B cell (primary cell): ENCODE measurements around the gene SERINC5. TPM values are rescaled to one million over a fixed set of nuclear protein-coding genes. Genes with fewer than 3 reads are reported as not detected.
"Not testable (repeated sequence)": the region's sequence is repeated elsewhere in the genome, so short reads cannot be mapped to it uniquely, and the experiment has no call there.

ENCODE experiments used
- ATAC-seq: fragments of 200-7000 bp; cut with Tn5 transposase; one replicate; pipeline ENCODE4 v1.10.0; 2021; ENCODE audit warnings: low read depth, mild to moderate bottlenecking, moderate number of reproducible peaks, moderate library complexity
- CTCF ChIA-PET: fragments of 350-600 bp; sonication (Branson Sonifier 250); formaldehyde crosslinking; loops from one replicate; lab custom pipeline; 2021; ENCODE audit warnings: antibody characterized with exemption, inconsistent platforms; lab: Charles Lee
- POLR2A ChIA-PET: fragments of 350-600 bp; sonication (Branson Sonifier 250); formaldehyde crosslinking; loops from one replicate; lab custom pipeline; 2021; ENCODE audit warnings: antibody characterized with exemption; lab: Charles Lee
- DNase-seq: peaks from one replicate; pipeline ENCODE4 v3.0.0; 2013
- H2AFZ ChIP-seq: 2 replicates; pipeline ENCODE4 v1.6.1; 2012; ENCODE audit warnings: mild to moderate bottlenecking, low read depth, low read length; ENCODE audit not compliant: insufficient read depth, poor library complexity, severe bottlenecking
- H3K27ac ChIP-seq, 2 donors: 1 replicate in 1 of 2; 2 replicates in 1 of 2; pipeline ENCODE4 v1.5.1; 2012 to 2013; ENCODE audit warnings: low read length in 2 of 2, mild to moderate bottlenecking in 2 of 2, moderate library complexity in 1 of 2
- H3K27me3 ChIP-seq, 4 experiments: fragments of 200-600 bp in 1 of 4; sonication (generic) in 1 of 4; replicated peaks in 1 of 4; 1 replicate in 2 of 4; 2 replicates in 2 of 4; pipeline versions ENCODE4 v1.6.1 to v1.7.0; 2013 to 2016; ENCODE audit warnings: low read length in 3 of 4, mild to moderate bottlenecking in 2 of 4, mixed read lengths in 1 of 4, moderate library complexity in 1 of 4; ENCODE audit not compliant: insufficient read depth in 4 of 4, control insufficient read depth in 3 of 4; ENCODE audit errors: control extremely low read depth in 1 of 4
- H3K36me3 ChIP-seq, 2 experiments: replicated peaks in 1 of 2; 1 replicate in 1 of 2; 2 replicates in 1 of 2; pipeline versions ENCODE4 v1.6.1 to v1.7.1; 2013; ENCODE audit warnings: low read length in 1 of 2; ENCODE audit not compliant: insufficient read depth in 2 of 2, control insufficient read depth in 1 of 2; ENCODE audit errors: control extremely low read depth in 1 of 2, extremely low read depth in 1 of 2
- H3K4me1 ChIP-seq, 2 donors: fragments of 200-600 bp in 1 of 2; sonication (generic) in 1 of 2; 1 replicate in 1 of 2; 2 replicates in 1 of 2; pipeline versions ENCODE4 v1.5.1 to v1.6.1; 2013 to 2017; ENCODE audit warnings: low read length in 2 of 2; ENCODE audit not compliant: control insufficient read depth in 2 of 2, insufficient read depth in 2 of 2
- H3K4me2 ChIP-seq: replicated peaks from 2 replicates; pipeline ENCODE3; 2012; ENCODE audit warnings: mild to moderate bottlenecking, low read depth, low read length; ENCODE audit not compliant: poor library complexity, severe bottlenecking
- H3K4me3 ChIP-seq, 5 experiments: fragments of 200-600 bp in 1 of 5; sonication (generic) in 1 of 5; 1 replicate in 3 of 5; 2 replicates in 2 of 5; pipeline versions ENCODE4 v1.5.1 to v1.7.0; 2011 to 2016; ENCODE audit warnings: low read length in 4 of 5, mild to moderate bottlenecking in 4 of 5, low read depth in 2 of 5, control low read depth in 1 of 5, moderate library complexity in 1 of 5; ENCODE audit not compliant: insufficient read depth in 1 of 5; ENCODE audit errors: control extremely low read depth in 1 of 5, extremely low read depth in 1 of 5
- H3K79me2 ChIP-seq: fragments of 200-600 bp; sonication (generic); one replicate; pipeline ENCODE4 v1.6.0; 2016; ENCODE audit warnings: low read length; ENCODE audit not compliant: control insufficient read depth, insufficient read depth
- H3K9ac ChIP-seq: fragments of 200-600 bp; sonication (generic); 2 replicates; pipeline ENCODE4 v1.6.1; 2017; ENCODE audit warnings: mild to moderate bottlenecking, low read length, moderate library complexity
- H3K9me3 ChIP-seq, 3 donors: one replicate each; pipeline versions ENCODE4 v1.6.1 to v1.7.1; 2013; ENCODE audit warnings: low read length in 2 of 3; ENCODE audit not compliant: control insufficient read depth in 2 of 3, insufficient read depth in 1 of 3; ENCODE audit errors: control extremely low read depth in 1 of 3
- H4K20me1 ChIP-seq: 2 replicates; pipeline ENCODE4 v1.6.0; 2012; ENCODE audit warnings: mild to moderate bottlenecking, low read length; ENCODE audit not compliant: insufficient read depth, control insufficient read depth, poor library complexity, severe bottlenecking
- H3K27ac Mint-ChIP-seq: one replicate; pipeline ENCODE4 v1.8.0; 2021; ENCODE audit warnings: mixed read lengths
- H3K27me3 Mint-ChIP-seq: one replicate; pipeline ENCODE4 v1.8.0; 2021; ENCODE audit warnings: mixed read lengths
- H3K4me1 Mint-ChIP-seq: one replicate; pipeline ENCODE4 v1.8.0; 2021; ENCODE audit warnings: mixed read lengths
- H3K4me3 Mint-ChIP-seq: one replicate; pipeline ENCODE4 v1.8.0; 2021; ENCODE audit warnings: mixed read lengths
- H3K9me3 Mint-ChIP-seq: one replicate; pipeline ENCODE4 v1.8.0; 2022; ENCODE audit warnings: mixed read lengths; ENCODE audit not compliant: insufficient read depth
- CTCF ChIP-seq: fragments of 200-600 bp; IDR thresholded peaks from one replicate; pipeline ENCODE4 v1.8.0; 2022; ENCODE audit warnings: antibody characterized with exemption, mild to moderate bottlenecking
- EZH2 ChIP-seq: IDR thresholded peaks from 2 replicates; pipeline ENCODE4 v1.6.1; 2012; ENCODE audit warnings: borderline replicate concordance, low read depth, mild to moderate bottlenecking, moderate library complexity, low read length; ENCODE audit not compliant: insufficient read depth, poor library complexity, severe bottlenecking
- WGBS: methylation state at CpG from one replicate; pipeline ENCODE4 v1.1.5; 2013; ENCODE audit warnings: missing lambda C conversion rate; ENCODE audit not compliant: insufficient coverage; 5-methylcytosine and 5-hydroxymethylcytosine counted together
- intact Hi-C: fragments of 100-400 bp; cut with micrococcal nuclease; formaldehyde crosslinking; loops from one replicate; pipeline ENCODE4 v1.10.0; 2022
- polyA plus RNA-seq: library from polyadenylated mRNA; depleted of rRNA; stranded (reverse); fragments of >200 nt; gene quantifications from 2 replicates; pipeline ENCODE4 v1.2.3, GENCODE V29; 2012
- total RNA-seq, 2 donors: library from RNA; stranded (reverse); fragments of 120-200 nt in 1 of 2; gene quantifications; 1 replicate in 1 of 2; 2 replicates in 1 of 2; pipeline versions ENCODE4 v1.2.3 to v1.2.4, GENCODE V29; 2013 to 2022

SERINC5 gene
- total and polyA plus RNA-seq, 2 donors (not counting 1 experiment from before 2014, with no cell fraction given) = 2.4 to 9.5 TPM

GRCh38 chr5:80156156-80156555, 99.7 kb downstream of the SERINC5 start:
- Histone ChIP-seq H2AFZ (no peak overlapping the region), H3K4me1 (peaks cover 6 to 8% of the 10 kb centered on the region in 2 donors), H4K20me1 (no peaks in the 10 kb centered on the region), H3K9me3 (no peaks in the 10 kb centered on the region), H3K27ac (no peak overlapping the region), H3K4me3 (no peak overlapping the region), H3K4me2 (no peak overlapping the region), H3K9ac (no peak overlapping the region), H3K36me3 (peaks cover 0 to 3% of the 10 kb centered on the region in 2 experiments), H3K27me3 (no peaks in the 10 kb centered on the region), H3K79me2 (no peaks in the 10 kb centered on the region)
- TF ChIP-seq EZH2 = no peak
- DNase-seq (no peak), ATAC-seq (no peak)
- WGBS = 92% methylated on average over 2 of the region's 5 CpGs
- Mint-ChIP-seq H3K4me1 (peaks cover 5% of the 10 kb centered on the region), H3K27ac (no peak overlapping the region), H3K9me3 (no peaks in the 10 kb centered on the region), H3K4me3 (no peak overlapping the region), H3K27me3 (no peaks in the 10 kb centered on the region)
- ChIA-PET CTCF (no interaction called here), POLR2A (no interaction called here)
- intact Hi-C loops = no loop called here

- no peaks in the 10 kb centered on the region for H3K27me3 Mint-ChIP-seq
- H3K4me3 ChIP-seq = no peak overlapping the region
- no peaks in the 10 kb centered on the region for H4K20me1 ChIP-seq
- no peaks in the 10 kb centered on the region for H3K9me3 Mint-ChIP-seq
- no peak for DNase-seq
- no peaks in the 10 kb centered on the region for H3K9me3 ChIP-seq
- H3K9ac ChIP-seq = no peak overlapping the region
- ChIA-PET CTCF (no interaction called here), POLR2A (no interaction called here)
- H3K4me1 ChIP-seq = peaks cover 6 to 8% of the 10 kb centered on the region in 2 donors
- no peaks in the 10 kb centered on the region for H3K79me2 ChIP-seq
- no peak overlapping the region for H2AFZ ChIP-seq
- no peak overlapping the region for H3K4me2 ChIP-seq
- 94% methylated on average over 2 of the region's 4 CpGs for WGBS
- TF ChIP-seq CTCF = no peak
- no peak for TF ChIP-seq EZH2
- no peak overlapping the region for H3K4me3 Mint-ChIP-seq
- peaks cover 0 to 3% of the 10 kb centered on the region in 2 experiments for H3K36me3 ChIP-seq
- H3K27ac ChIP-seq = no peak overlapping the region
- intact Hi-C loops = no loop called here
- no peak overlapping the region for H3K27ac Mint-ChIP-seq
- no peak for ATAC-seq
- H3K27me3 ChIP-seq = no peaks in the 10 kb centered on the region
- peaks cover 5% of the 10 kb centered on the region for H3K4me1 Mint-ChIP-seq
Observed at GRCh38 chr5:80154749-80155148, 101.1 kb downstream of the SERINC5 start.

- H4K20me1 ChIP-seq, H3K9ac ChIP-seq, POLR2A ChIA-PET, H3K4me1 Mint-ChIP-seq, H3K4me3 ChIP-seq, H3K27me3 Mint-ChIP-seq, ATAC-seq, H3K4me3 Mint-ChIP-seq, H2AFZ ChIP-seq, H3K27me3 ChIP-seq, DNase-seq, H3K4me2 ChIP-seq, CTCF ChIA-PET, H3K9me3 Mint-ChIP-seq, H3K36me3 ChIP-seq, intact Hi-C loops, H3K27ac Mint-ChIP-seq, H3K4me1 ChIP-seq, H3K79me2 ChIP-seq, H3K9me3 ChIP-seq, H3K27ac ChIP-seq: not testable (repeated sequence)
- WGBS = 88% methylated on average over 4 of the region's 8 CpGs
Observed at GRCh38 chr5:80154289-80154688, 101.6 kb downstream of the SERINC5 start.
